GM20000 (cell line): ENCODE data around the gene ZNF367.
A peak's percentile ranks its signal among the peaks of the same experiment; 100 is the strongest.

ENCODE experiments used
- DNase-seq: peaks from one replicate; pipeline ENCODE4 v3.0.0; 2012; ENCODE audit warnings: low spot score
- TF ChIP-seq, protein P1 (sequence below): IDR thresholded peaks from 2 replicates; pipeline ENCODE4 v1.5.1; 2012; ENCODE audit warnings: mild to moderate bottlenecking, control low read depth; ENCODE audit errors: extremely low read depth, missing control alignments

ZNF367 gene

DNA sequence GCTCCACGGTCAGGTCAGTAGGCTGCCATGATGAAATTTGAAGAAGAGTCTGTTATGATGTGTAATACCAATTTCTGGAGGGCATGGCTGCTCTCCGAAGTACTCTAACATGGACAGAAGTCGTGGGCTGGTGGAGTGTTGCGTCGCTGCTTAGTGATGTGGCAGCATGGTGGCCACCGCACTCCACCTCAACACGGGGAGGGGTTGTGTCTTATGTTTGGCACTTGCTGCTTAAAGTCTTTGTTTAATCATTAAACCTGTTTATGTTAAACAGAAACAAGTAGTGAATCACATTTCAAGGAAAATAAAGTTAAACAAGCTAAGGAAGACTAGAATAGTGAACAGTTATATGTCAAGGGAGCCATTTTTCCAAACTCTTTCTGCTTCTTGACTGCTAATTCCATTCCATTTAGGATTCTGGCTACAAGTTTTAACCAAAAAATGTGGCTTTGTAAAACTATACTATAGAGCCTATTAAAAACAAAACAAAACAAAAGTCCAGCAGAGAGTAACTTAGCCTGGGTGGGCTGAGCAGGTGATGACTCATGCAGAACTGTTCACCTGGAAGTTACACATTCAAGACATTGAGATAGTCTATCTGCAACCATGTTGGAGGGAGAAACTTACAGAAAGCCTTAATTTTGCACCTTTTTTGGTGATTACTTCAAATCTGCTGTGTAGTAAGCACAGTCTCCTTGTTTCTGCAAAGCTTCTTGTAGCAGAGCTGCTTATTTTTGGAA is 41.3 kb upstream of the ZNF367 start:
- TF ChIP-seq, protein P1, sequence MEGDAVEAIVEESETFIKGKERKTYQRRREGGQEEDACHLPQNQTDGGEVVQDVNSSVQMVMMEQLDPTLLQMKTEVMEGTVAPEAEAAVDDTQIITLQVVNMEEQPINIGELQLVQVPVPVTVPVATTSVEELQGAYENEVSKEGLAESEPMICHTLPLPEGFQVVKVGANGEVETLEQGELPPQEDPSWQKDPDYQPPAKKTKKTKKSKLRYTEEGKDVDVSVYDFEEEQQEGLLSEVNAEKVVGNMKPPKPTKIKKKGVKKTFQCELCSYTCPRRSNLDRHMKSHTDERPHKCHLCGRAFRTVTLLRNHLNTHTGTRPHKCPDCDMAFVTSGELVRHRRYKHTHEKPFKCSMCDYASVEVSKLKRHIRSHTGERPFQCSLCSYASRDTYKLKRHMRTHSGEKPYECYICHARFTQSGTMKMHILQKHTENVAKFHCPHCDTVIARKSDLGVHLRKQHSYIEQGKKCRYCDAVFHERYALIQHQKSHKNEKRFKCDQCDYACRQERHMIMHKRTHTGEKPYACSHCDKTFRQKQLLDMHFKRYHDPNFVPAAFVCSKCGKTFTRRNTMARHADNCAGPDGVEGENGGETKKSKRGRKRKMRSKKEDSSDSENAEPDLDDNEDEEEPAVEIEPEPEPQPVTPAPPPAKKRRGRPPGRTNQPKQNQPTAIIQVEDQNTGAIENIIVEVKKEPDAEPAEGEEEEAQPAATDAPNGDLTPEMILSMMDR: no peak
- DNase-seq: no peak

DNA sequence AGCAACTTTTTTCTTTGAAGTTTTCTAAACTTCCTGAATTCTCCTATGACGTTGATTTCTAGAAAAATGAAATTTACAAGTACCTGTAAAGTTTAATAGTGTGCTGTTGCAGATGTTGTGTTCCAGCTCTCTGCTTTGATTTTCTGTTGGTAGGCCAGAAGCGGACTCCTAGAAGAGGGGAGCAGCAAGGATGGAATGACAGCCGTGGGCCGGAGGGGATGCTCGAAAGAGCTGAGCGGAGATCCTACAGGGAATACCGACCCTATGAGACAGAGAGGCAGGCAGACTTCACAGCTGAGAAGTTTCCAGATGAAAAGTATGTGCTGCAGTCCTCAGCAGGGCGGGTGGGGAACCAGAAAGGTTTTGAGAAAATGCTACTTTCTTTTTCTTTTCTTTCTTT is 40.1 kb upstream of the ZNF367 start:
- no peak for DNase-seq
- TF ChIP-seq, protein P1: no peak

DNA sequence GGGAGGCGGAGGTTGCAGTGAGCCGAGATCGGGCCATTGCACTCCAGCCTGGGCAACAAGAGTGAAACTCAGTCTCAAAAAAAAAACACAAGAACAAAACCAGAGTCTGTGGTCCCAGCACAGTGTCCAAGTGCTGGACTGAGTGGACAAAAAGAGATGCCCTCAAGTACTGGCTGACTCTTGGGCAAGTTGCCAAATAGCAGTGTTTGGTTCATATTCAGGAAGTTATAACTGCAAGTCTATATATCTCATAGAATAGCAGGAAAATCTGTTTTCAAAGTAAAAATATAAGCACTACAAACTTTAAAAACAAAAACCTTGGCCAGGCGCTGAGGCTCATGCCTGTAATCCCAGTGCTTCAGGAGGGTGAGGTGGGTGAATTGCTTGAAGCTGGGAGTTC is 39.1 kb upstream of the ZNF367 start:
- DNase-seq: no peak
- TF ChIP-seq, protein P1: no peak

GRCh38 chr9:96453625-96454024 is 35.5 kb upstream of the ZNF367 start:
- DNase-seq: no peak
- TF ChIP-seq, protein P1: no peak

- DNase-seq: peak; percentile 44
- TF ChIP-seq, protein P1: no peak
Observed at GRCh38 chr9:96450613-96451528, 32.7 kb upstream of the ZNF367 start.

DNA sequence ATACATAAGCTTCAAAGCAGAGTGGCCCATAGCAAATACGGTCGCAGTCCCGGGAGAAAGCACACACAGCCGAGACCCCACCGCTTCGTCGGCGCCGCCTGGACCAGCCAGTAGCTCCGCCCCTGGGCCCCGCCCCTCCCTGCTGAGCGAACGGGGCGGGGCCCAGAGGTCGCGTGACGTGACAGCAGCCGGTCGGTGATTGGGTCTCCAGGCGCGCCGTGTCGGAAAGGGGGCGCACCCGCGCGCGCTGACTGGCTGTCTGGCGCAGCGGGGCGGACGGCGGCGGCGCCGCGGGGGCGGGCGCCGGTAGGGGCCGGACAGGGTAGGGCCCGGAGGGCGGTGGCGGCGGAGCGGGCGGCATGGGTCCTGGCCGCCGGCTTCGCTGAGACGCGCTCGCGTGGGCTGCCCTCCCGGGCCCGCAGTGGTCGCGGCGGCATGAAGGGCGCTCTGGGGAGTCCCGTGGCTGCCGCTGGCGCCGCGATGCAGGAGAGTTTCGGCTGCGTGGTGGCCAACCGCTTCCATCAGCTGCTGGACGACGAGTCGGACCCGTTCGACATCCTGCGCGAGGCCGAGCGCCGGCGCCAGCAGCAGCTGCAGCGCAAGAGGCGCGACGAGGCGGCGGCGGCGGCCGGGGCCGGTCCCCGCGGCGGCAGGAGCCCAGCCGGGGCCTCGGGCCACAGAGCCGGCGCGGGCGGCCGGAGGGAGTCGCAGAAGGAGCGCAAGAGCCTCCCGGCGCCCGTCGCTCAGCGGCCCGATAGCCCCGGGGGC is 31.9 kb upstream of the ZNF367 start, which contains the start of gene HABP4:
Gene HABP4 (plus strand): TSS at position 325 of the 768 bp plus-strand sequence. CDS start 111 bp downstream, at position 436.
- peak; percentile 99 for DNase-seq

More for the DNA sequence above, 31.9 kb upstream of the ZNF367 start, which contains the start of gene HABP4:
- TF ChIP-seq, protein P1: no peak
